Spleen (tissue), 7 donors: Measurements from ENCODE around the gene PRCP.

Experiments
- CTCF ChIP-seq, 11 experiments: fragments of 200-600 bp in 7 of 11; fragments of 450-650 bp in 4 of 11; sonication (generic) in 4 of 11; IDR thresholded peaks in 8 of 11; conservative IDR thresholded peaks in 3 of 11; 1 replicate in 7 of 11; 2 replicates in 4 of 11; pipeline versions ENCODE4 v1.4.0 to v1.8.0; 2016 to 2021; ENCODE audit warnings: antibody characterized with exemption in 11 of 11, inconsistent platforms in 4 of 11, mild to moderate bottlenecking in 1 of 11
- POLR2A ChIP-seq, 3 donors: fragments of 450-650 bp; IDR thresholded peaks; one replicate each; pipeline ENCODE4 v1.5.1; 2017; ENCODE audit warnings: antibody characterized with exemption in 3 of 3, mild to moderate bottlenecking in 1 of 3
- donor health status: DM: no; HTN: no; CAD: no; lungs with moderate emphysema.
- donor health status: DM: no; HTN: no; CAD: no.
- donor health status: DM: no; HTN: no; CAD: no.

GRCh38 chr11:82786001-82786400 lies 114.2 kb downstream of the PRCP start:
- TF ChIP-seq CTCF (IDR thresholded peaks at IDR 0.05 in 8 of 11, conservative IDR thresholded peaks at IDR 0.05 in 3 of 11) (no peak), POLR2A (IDR thresholded peaks at IDR 0.05) (no peak)
